HEK293T (cell line): ENCODE results near the gene OTUB1.

Experiments
- BHLHE40 ChIP-seq: fragments of 450-650 bp; IDR thresholded peaks from 2 replicates; pipeline ENCODE4 v1.6.1; 2016; ENCODE audit warnings: mild to moderate bottlenecking, moderate library complexity, borderline replicate concordance
- ELF4 ChIP-seq: fragments of 450-650 bp; IDR thresholded peaks from 2 replicates; pipeline ENCODE4 v1.6.1; 2017; ENCODE audit warnings: antibody characterized with exemption
- FOXK2 ChIP-seq: fragments of 450-650 bp; IDR thresholded peaks from 2 replicates; pipeline ENCODE4 v1.6.1; 2016; ENCODE audit warnings: mild to moderate bottlenecking
- L3MBTL2 ChIP-seq: fragments of 450-650 bp; conservative IDR thresholded peaks from 2 replicates; pipeline ENCODE4 v1.6.1; 2016; ENCODE audit warnings: mild to moderate bottlenecking
- PKNOX1 ChIP-seq: fragments of 450-650 bp; IDR thresholded peaks from 2 replicates; pipeline ENCODE4 v1.6.1; 2016
- SP1 ChIP-seq: fragments of 450-650 bp; IDR thresholded peaks from 2 replicates; pipeline ENCODE4 v1.6.1; 2017
- SUZ12 ChIP-seq: fragments of 450-650 bp; IDR thresholded peaks from 2 replicates; pipeline ENCODE4 v1.6.1; 2016; ENCODE audit warnings: mild to moderate bottlenecking
- ZNF384 ChIP-seq: fragments of 450-650 bp; IDR thresholded peaks from 2 replicates; pipeline ENCODE4 v1.6.1; 2016

DNA sequence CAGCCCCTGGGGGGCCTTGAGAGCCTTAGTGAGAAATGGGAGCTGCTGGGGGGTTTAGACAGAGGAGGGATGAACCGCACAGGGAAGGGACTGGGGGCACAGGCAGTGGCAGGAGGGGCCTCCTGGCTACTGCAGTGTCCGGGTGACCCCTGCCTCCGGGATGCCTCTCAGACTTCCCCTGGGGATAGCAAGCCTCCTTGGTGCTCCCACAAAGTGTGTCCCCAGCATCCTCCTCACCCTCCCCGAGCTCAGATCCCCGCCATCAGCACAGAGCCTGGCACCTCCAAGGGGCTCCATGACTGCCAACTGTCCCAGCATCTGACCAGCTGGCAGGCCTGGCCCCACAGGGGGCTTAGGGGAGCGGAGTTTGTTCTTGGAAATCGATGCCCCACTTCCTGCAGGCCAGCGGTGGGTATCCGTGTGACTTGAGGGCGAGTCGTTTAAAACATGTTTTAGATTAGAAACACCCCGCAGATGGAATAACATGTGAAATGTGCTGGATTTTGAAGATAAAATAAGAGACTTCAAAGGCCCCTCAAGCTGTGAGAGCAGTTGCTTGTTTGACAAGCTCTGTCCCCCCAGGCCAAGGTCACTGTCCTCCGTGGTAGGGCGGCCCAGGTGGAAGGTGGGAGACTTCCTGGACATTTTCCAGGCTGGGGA is 36.0 kb downstream of the OTUB1 start:
- no peak for TF ChIP-seq BHLHE40
- no peak for TF ChIP-seq FOXK2
- no peak for TF ChIP-seq PKNOX1
- no peak for TF ChIP-seq SUZ12
- no peak for TF ChIP-seq ZNF384
- no peak for TF ChIP-seq ELF4
- no peak for TF ChIP-seq L3MBTL2
- no peak for TF ChIP-seq SP1
